OCI-M1 (cell line): ENCODE measurements around the gene RHO.

Experiments
- DNase-seq: peaks from one replicate; lab custom pipeline; 2025; lab: John Stamatoyannopoulos, UW

The RHO gene

GRCh38 chr3:129579991-129580390, 51.6 kb downstream of the RHO start:
- DNase-seq: no peak

- DNase-seq: no peak
Measured at GRCh38 chr3:129581623-129582022, 53.2 kb downstream of the RHO start.

GRCh38 chr3:129582799-129583198, 54.4 kb downstream of the RHO start:
- no peak for DNase-seq

- no peak for DNase-seq
Measured at GRCh38 chr3:129583289-129583688, 54.9 kb downstream of the RHO start.

- DNase-seq: no peak
Measured at GRCh38 chr3:129584631-129585030, 56.2 kb downstream of the RHO start.
